SJSA1 (cell line): ENCODE results near the gene CAVIN1. TPM values are rescaled to one million over a fixed set of nuclear protein-coding genes. Genes with fewer than 3 reads are reported as not detected.
A peak's percentile ranks its signal among the peaks of the same experiment; 100 is the strongest.
"Not testable (repeated sequence)": the region's sequence is repeated elsewhere in the genome, so short reads cannot be mapped to it uniquely, and the experiment has no call there.

Source experiments
- DNase-seq, 2 experiments: peaks; one replicate each; pipeline ENCODE4 v3.0.0-alpha.2; 2015 to 2020; ENCODE audit warnings: low spot score in 2 of 2, low read depth in 1 of 2
- H3K27ac ChIP-seq: fragments of 250-450 bp; sonication (Bioruptor Pico); 2 replicates; pipeline ENCODE4 v1.5.1; 2020; ENCODE audit warnings: mild to moderate bottlenecking, moderate library complexity
- H3K27me3 ChIP-seq: fragments of 250-450 bp; sonication (Bioruptor Pico); replicated peaks from 2 replicates; pipeline ENCODE4 v1.5.1; 2020; ENCODE audit warnings: mild to moderate bottlenecking, moderate library complexity
- H3K36me3 ChIP-seq: fragments of 250-450 bp; sonication (Bioruptor Pico); 2 replicates; pipeline ENCODE4 v1.5.1; 2020; ENCODE audit warnings: mild to moderate bottlenecking
- H3K4me1 ChIP-seq: fragments of 250-450 bp; sonication (Bioruptor Pico); replicated peaks from 2 replicates; pipeline ENCODE4 v1.6.1; 2021; ENCODE audit warnings: mild to moderate bottlenecking
- H3K4me3 ChIP-seq: fragments of 250-450 bp; sonication (Bioruptor Pico); 2 replicates; pipeline ENCODE4 v1.5.1; 2020; ENCODE audit warnings: mild to moderate bottlenecking
- H3K9me3 ChIP-seq: fragments of 250-450 bp; sonication (Bioruptor Pico); replicated peaks from 2 replicates; pipeline ENCODE4 v1.5.1; 2020; ENCODE audit warnings: mild to moderate bottlenecking
- total RNA-seq: library from RNA; depleted of rRNA; stranded (reverse); fragments of >200 nt; shearing (Covaris generic); gene quantifications from 2 replicates; pipeline ENCODE4 v1.2.3, GENCODE V29; 2014; rRNA removed

The CAVIN1 gene
- 319 and 331 TPM in 2 replicates for total RNA-seq

GRCh38 chr17:42422958-42423712 lies at the start of gene CAVIN1:
TSS of gene CAVIN1 (minus strand) at chr17:42423256. CDS start at chr17:42423097, 159 bp downstream.
- no peaks in the 10 kb centered on the region for H3K27me3 ChIP-seq
- peaks cover 38% of the 10 kb centered on the region for H3K4me1 ChIP-seq
- DNase-seq, result peak; percentile 97 to 98
- H3K4me3 ChIP-seq, result peak within 1 kb of the TSS; percentile 78
- H3K36me3 ChIP-seq, result peaks cover 36% of the 10 kb centered on the region
- H3K9me3 ChIP-seq, result no peaks in the 10 kb centered on the region
- peak within 1 kb of the TSS; percentile 85 for H3K27ac ChIP-seq

GRCh38 chr17:42467889-42468288 lies 44.8 kb upstream of the CAVIN1 start:
- H3K4me3 ChIP-seq, result no peak overlapping the region
- H3K27ac ChIP-seq, result no peak overlapping the region
- H3K36me3 ChIP-seq, result peaks cover 55% of the 10 kb centered on the region
- no peaks in the 10 kb centered on the region for H3K27me3 ChIP-seq
- DNase-seq, result no peak
- no peaks in the 10 kb centered on the region for H3K9me3 ChIP-seq
- peaks cover 23% of the 10 kb centered on the region for H3K4me1 ChIP-seq

GRCh38 chr17:42463976-42464400 lies 40.9 kb upstream of the CAVIN1 start:
- Histone ChIP-seq H3K27ac (no peak overlapping the region), H3K4me3 (no peak overlapping the region), H3K36me3 (peaks cover 44% of the 10 kb centered on the region), H3K27me3 (no peaks in the 10 kb centered on the region), H3K4me1 (peaks cover 26% of the 10 kb centered on the region), H3K9me3 (no peaks in the 10 kb centered on the region)
- DNase-seq, result no peak

- peaks cover 19% of the 10 kb centered on the region for H3K36me3 ChIP-seq
- no peaks in the 10 kb centered on the region for H3K27me3 ChIP-seq
- H3K4me1 ChIP-seq, result peaks cover 17% of the 10 kb centered on the region
- H3K9me3 ChIP-seq, result no peaks in the 10 kb centered on the region
- peak in 1 of 2 experiments; percentile 13 for DNase-seq
- no peak overlapping the region; the same call in 1 of the 2 replicates for H3K27ac ChIP-seq
- H3K4me3 ChIP-seq, result no peak overlapping the region
Measured at GRCh38 chr17:42460371-42460770, 37.3 kb upstream of the CAVIN1 start.

GRCh38 chr17:42459801-42460281 lies 36.8 kb upstream of the CAVIN1 start:
- H3K9me3 ChIP-seq, result no peaks in the 10 kb centered on the region
- H3K27ac ChIP-seq, result no peak overlapping the region; the same call in 1 of the 2 replicates
- DNase-seq, result peak in 1 of 2 experiments; percentile 53
- no peaks in the 10 kb centered on the region for H3K27me3 ChIP-seq
- H3K4me1 ChIP-seq, result peaks cover 17% of the 10 kb centered on the region
- H3K36me3 ChIP-seq, result peaks cover 19% of the 10 kb centered on the region
- H3K4me3 ChIP-seq, result peak overlapping the region; percentile 48

GRCh38 chr17:42459256-42459800 lies 36.3 kb upstream of the CAVIN1 start:
- Histone ChIP-seq H3K27ac (peak overlapping the region; percentile 23), H3K36me3 (peaks cover 19% of the 10 kb centered on the region), H3K27me3 (no peaks in the 10 kb centered on the region), H3K9me3 (no peaks in the 10 kb centered on the region), H3K4me3 (peak overlapping the region; percentile 48), H3K4me1 (peaks cover 17% of the 10 kb centered on the region)
- peak in 1 of 2 experiments; percentile 58 for DNase-seq

- Histone ChIP-seq H3K4me3 (peak within 1 kb of the TSS; percentile 48), H3K4me1 (peaks cover 17% of the 10 kb centered on the region), H3K27ac (peak within 1 kb of the TSS; percentile 23), H3K36me3 (peaks cover 17% of the 10 kb centered on the region), H3K27me3 (no peaks in the 10 kb centered on the region), H3K9me3 (no peaks in the 10 kb centered on the region)
- peak; percentile 66 to 91 for DNase-seq
Measured at GRCh38 chr17:42458497-42459255, 35.6 kb upstream of the CAVIN1 start, which contains the start of gene ATP6V0A1. TSS of gene ATP6V0A1 (plus strand) at chr17:42458878. CDS start at chr17:42460895, 2,017 bp downstream.

GRCh38 chr17:42457107-42457792 lies 34.2 kb upstream of the CAVIN1 start:
- no peak for DNase-seq
- Histone ChIP-seq H3K9me3 (no peaks in the 10 kb centered on the region), H3K27me3 (no peaks in the 10 kb centered on the region), H3K4me1 (peaks cover 17% of the 10 kb centered on the region), H3K27ac (no peak overlapping the region), H3K4me3 (no peak overlapping the region), H3K36me3 (peaks cover 12% of the 10 kb centered on the region)

- peaks cover 17% of the 10 kb centered on the region for H3K4me1 ChIP-seq
- no peaks in the 10 kb centered on the region for H3K27me3 ChIP-seq
- peaks cover 8% of the 10 kb centered on the region for H3K36me3 ChIP-seq
- H3K27ac ChIP-seq, result no peak overlapping the region
- no peak overlapping the region for H3K4me3 ChIP-seq
- DNase-seq, result no peak
- no peaks in the 10 kb centered on the region for H3K9me3 ChIP-seq
Measured at GRCh38 chr17:42456223-42457106, 33.4 kb upstream of the CAVIN1 start.

GRCh38 chr17:42454987-42455386 lies 31.9 kb upstream of the CAVIN1 start:
- H3K36me3 ChIP-seq, H3K4me3 ChIP-seq, H3K9me3 ChIP-seq, H3K27me3 ChIP-seq, H3K4me1 ChIP-seq, H3K27ac ChIP-seq, DNase-seq: not testable (repeated sequence)

- no peak for DNase-seq
- no peaks in the 10 kb centered on the region for H3K27me3 ChIP-seq
- no peaks in the 10 kb centered on the region for H3K9me3 ChIP-seq
- no peaks in the 10 kb centered on the region for H3K4me1 ChIP-seq
- no peak overlapping the region for H3K4me3 ChIP-seq
- no peak overlapping the region for H3K27ac ChIP-seq
- no peaks in the 10 kb centered on the region for H3K36me3 ChIP-seq
Measured at GRCh38 chr17:42453439-42453838, 30.4 kb upstream of the CAVIN1 start.

GRCh38 chr17:42451270-42451669 lies 28.2 kb upstream of the CAVIN1 start:
- H3K9me3 ChIP-seq, H3K27me3 ChIP-seq, DNase-seq, H3K4me3 ChIP-seq, H3K27ac ChIP-seq, H3K4me1 ChIP-seq, H3K36me3 ChIP-seq: not testable (repeated sequence)
